Endothelial cell of umbilical vein (primary cell): Measurements from ENCODE around the gene EEF1AKMT3. TPM values are rescaled to one million over a fixed set of nuclear protein-coding genes. Genes with fewer than 3 reads are reported as not detected.

Experiments
- BruUV-seq: library from RNA; stranded (reverse); fragments of 400-500 nt; replicated peaks from 2 replicates; lab custom pipeline; 2021; lab: Mats Ljungman, UMichigan
- CTCF ChIA-PET: fragments of 300-600, 350-600 bp; sonication (Branson Sonifier 250); formaldehyde crosslinking; loops from one replicate; lab custom pipeline; 2021; ENCODE audit warnings: antibody characterized with exemption, inconsistent platforms; lab: Charles Lee
- POLR2A ChIA-PET: fragments of 300-600, 350-600 bp; sonication (Branson Sonifier 250); formaldehyde crosslinking; loops from one replicate; lab custom pipeline; 2021; ENCODE audit warnings: antibody characterized with exemption, inconsistent platforms; lab: Charles Lee
- DNase-seq: peaks from one replicate; pipeline ENCODE4 v3.0.0-alpha.2; 2011; ENCODE audit warnings: low read depth, low spot score
- FAIRE-seq: peaks from 2 replicates; lab custom pipeline; 2011; peaks lifted over from hg19 to GRCh38; lab: Jason Lieb, UNC
- H2AFZ ChIP-seq: 2 replicates; pipeline ENCODE4 v1.6.0; 2012; ENCODE audit warnings: low read depth, low read length, control low read depth, inconsistent platforms
- H3K27ac ChIP-seq: 2 replicates; pipeline ENCODE4 v1.5.1; 2011; ENCODE audit warnings: low read depth, mild to moderate bottlenecking, control low read depth, low read length, moderate library complexity; ENCODE audit not compliant: insufficient read depth
- H3K27me3 ChIP-seq, 2 experiments: 2 replicates each; pipeline versions ENCODE4 v1.6.0 to v1.6.1; 2011; ENCODE audit warnings: low read length in 2 of 2, mixed read lengths in 1 of 2; ENCODE audit not compliant: control insufficient read depth in 2 of 2, insufficient read depth in 2 of 2
- H3K36me3 ChIP-seq, 2 experiments: 2 replicates in 1 of 2; 3 replicates in 1 of 2; pipeline ENCODE4 v1.5.1; 2011; ENCODE audit warnings: low read length in 2 of 2, mild to moderate bottlenecking in 1 of 2, moderate library complexity in 1 of 2; ENCODE audit not compliant: control insufficient read depth in 2 of 2, insufficient read depth in 2 of 2; ENCODE audit errors: extremely low read depth in 1 of 2
- H3K4me1 ChIP-seq: 3 replicates; pipeline ENCODE4 v1.5.1; 2011; ENCODE audit warnings: mild to moderate bottlenecking, low read length; ENCODE audit not compliant: control insufficient read depth, insufficient read depth; ENCODE audit errors: extremely low read depth
- H3K4me2 ChIP-seq: 2 replicates; pipeline ENCODE4 v1.6.1; 2011; ENCODE audit warnings: low read length, control low read depth, mixed read lengths; ENCODE audit not compliant: insufficient read depth
- H3K4me3 ChIP-seq, 3 experiments: fragments of 200-600 bp in 1 of 3; sonication (generic), shearing (Covaris generic) in 1 of 3; replicated peaks in 1 of 3; 2 replicates each; pipeline ENCODE4 v1.5.1; 2011 to 2016; ENCODE audit warnings: control low read depth in 3 of 3, low read length in 3 of 3, mild to moderate bottlenecking in 2 of 3, inconsistent platforms in 1 of 3, low read depth in 1 of 3, moderate library complexity in 1 of 3; ENCODE audit not compliant: insufficient read depth in 1 of 3
- H3K79me2 ChIP-seq: 2 replicates; pipeline ENCODE4 v1.6.0; 2012; ENCODE audit warnings: low read length, inconsistent platforms; ENCODE audit not compliant: control insufficient read depth, insufficient read depth
- H3K9ac ChIP-seq: replicated peaks from 2 replicates; pipeline ENCODE3; 2011; ENCODE audit warnings: low read length, control low read depth; ENCODE audit not compliant: insufficient read depth; ENCODE audit errors: extremely low read depth
- H3K9me1 ChIP-seq: replicated peaks from 3 replicates; pipeline ENCODE4 v1.6.0; 2011; ENCODE audit warnings: mild to moderate bottlenecking, low read length; ENCODE audit not compliant: control insufficient read depth, insufficient read depth; ENCODE audit errors: extremely low read depth
- H3K9me3 ChIP-seq: replicated peaks from 2 replicates; pipeline ENCODE4 v1.5.1; 2012; ENCODE audit warnings: low read length, inconsistent platforms; ENCODE audit not compliant: control insufficient read depth, insufficient read depth
- H4K20me1 ChIP-seq: replicated peaks from 2 replicates; pipeline ENCODE3; 2011; ENCODE audit warnings: mild to moderate bottlenecking, low read length; ENCODE audit not compliant: control insufficient read depth, insufficient read depth; ENCODE audit errors: extremely low read depth
- CTCF ChIP-seq, 2 donors: IDR thresholded peaks; 1 replicate in 1 of 2; 2 replicates in 1 of 2; pipeline ENCODE4 v1.5.1; 2011; ENCODE audit warnings: low read length in 2 of 2, mild to moderate bottlenecking in 2 of 2, moderate library complexity in 2 of 2, control low read depth in 1 of 2, inconsistent platforms in 1 of 2, low read depth in 1 of 2; ENCODE audit not compliant: insufficient read depth in 1 of 2; ENCODE audit errors: extremely low read depth in 1 of 2
- EZH2 ChIP-seq: IDR thresholded peaks from 2 replicates; pipeline ENCODE4 v1.6.1; 2012; ENCODE audit warnings: borderline replicate concordance, low read depth, mild to moderate bottlenecking, moderate library complexity, low read length, inconsistent platforms; ENCODE audit not compliant: severe bottlenecking
- FOS ChIP-seq: IDR thresholded peaks from 2 replicates; pipeline ENCODE4 v1.6.1; 2011; ENCODE audit warnings: mild to moderate bottlenecking, low read length, moderate library complexity, borderline replicate concordance; ENCODE audit not compliant: insufficient read depth
- GATA2 ChIP-seq: IDR thresholded peaks from 2 replicates; pipeline ENCODE4 v1.7.0; 2011; ENCODE audit warnings: low read depth, mild to moderate bottlenecking, moderate library complexity, mixed read lengths, low read length; ENCODE audit not compliant: insufficient read length, insufficient read depth
- JUN ChIP-seq: IDR thresholded peaks from 2 replicates; pipeline ENCODE4 v1.6.1; 2011; ENCODE audit warnings: borderline replicate concordance, low read depth; ENCODE audit not compliant: insufficient read length, insufficient read depth
- MAX ChIP-seq: IDR thresholded peaks from 2 replicates; pipeline ENCODE4 v1.6.1; 2011; ENCODE audit not compliant: insufficient read depth, insufficient read length
- MYC ChIP-seq: IDR thresholded peaks from one replicate; pipeline ENCODE4 v1.6.1; 2011; ENCODE audit warnings: mild to moderate bottlenecking, low read depth, low read length
- POLR2A ChIP-seq: IDR thresholded peaks from 2 replicates; pipeline ENCODE4 v1.6.1; 2012; ENCODE audit warnings: low read depth, mild to moderate bottlenecking, control low read depth, low read length
- POLR2AphosphoS5 ChIP-seq: IDR thresholded peaks from 2 replicates; pipeline ENCODE4 v1.6.1; 2012; ENCODE audit warnings: low read depth, mild to moderate bottlenecking, control low read depth, low read length, moderate library complexity; ENCODE audit not compliant: insufficient read depth
- dilution Hi-C: fragments of 300-500 bp; cut with MboI; formaldehyde crosslinking; loops from one replicate; pipeline ENCODE4 v1.15.0; 2019; ENCODE audit warnings: low sequenced_read_pairs; ENCODE audit not compliant: extremely low pct_ligation_motif_present
- intact Hi-C: fragments of 100-400 bp; cut with micrococcal nuclease; formaldehyde crosslinking; loops from one replicate; pipeline ENCODE4 v1.10.0; 2022
- polyA plus RNA-seq, 4 experiments: library from polyadenylated mRNA; depleted of rRNA in 3 of 4; stranded (reverse) in 3 of 4; unstranded in 1 of 4; fragments of >200 nt; gene quantifications; 2 replicates each; pipeline versions ENCODE4 v1.2.1 to v1.2.3, GENCODE V29; 2011 to 2012; ENCODE audit warnings: missing spikeins in 1 of 4
- total RNA-seq: library from RNA; stranded (reverse); gene quantifications from 2 replicates; pipeline ENCODE4 v1.2.3, GENCODE V29; 2021

The EEF1AKMT3 gene
- total and polyA plus RNA-seq, 2 donors (not counting 3 experiments of a cell fraction or from before 2014, with no cell fraction given), result 7.9 to 8.8 TPM

GRCh38 chr12:57741844-57742738, 30.3 kb upstream of the EEF1AKMT3 start:
- POLR2A ChIA-PET, result no interaction called here
- Histone ChIP-seq H3K9me3 (no peaks in the 10 kb centered on the region), H3K4me3 (no peak overlapping the region), H2AFZ (no peak overlapping the region), H3K36me3 (no peaks in the 10 kb centered on the region), H3K9me1 (no peaks in the 10 kb centered on the region), H4K20me1 (no peaks in the 10 kb centered on the region), H3K4me2 (no peak overlapping the region), H3K9ac (no peak overlapping the region), H3K27me3 (peaks cover 32 to 38% of the 10 kb centered on the region in 2 experiments), H3K27ac (no peak overlapping the region), H3K79me2 (no peaks in the 10 kb centered on the region), H3K4me1 (peaks cover 10% of the 10 kb centered on the region)
- no TSS peak for BruUV-seq
- dilution Hi-C loops, result no loop called here
- CTCF ChIA-PET, result interaction anchor here (0.9 to 1.1 kb wide), 2 partner anchors 15 kb away, joined by 3 to 9 read pairs; no protein-coding TSS in a partner anchor
- no peak for FAIRE-seq
- TF ChIP-seq MYC (no peak), EZH2 (no peak), MAX (no peak), POLR2AphosphoS5 (no peak), FOS (no peak), JUN (no peak), GATA2 (no peak), POLR2A (no peak), CTCF (IDR thresholded peaks at IDR 0.05; ENCODE audit: extremely low read depth in 1 of 2, insufficient read depth in 1 of 2, low read depth in 1 of 2, low read length in 2 of 2) (no peak)
- intact Hi-C loops, result no loop called here
- DNase-seq, result no peak
